Measurements from ENCODE around the gene PRR11.

- no peak for TF ChIP-seq CTCF (IDR thresholded peaks at IDR 0.05; ENCODE audit: poor library complexity)
- TF ChIP-seq EZH2 (IDR thresholded peaks at IDR 0.05; ENCODE audit: borderline replicate concordance) = no peak
Observed at GRCh38 chr17:59160157-59161025, 4.8 kb downstream of the PRR11 start.
